ENCODE measurements around the gene CLN5. TPM values are rescaled to one million over a fixed set of nuclear protein-coding genes. Genes with fewer than 3 reads are reported as not detected.

CLN5 gene
- polyA plus RNA-seq, 1 donor from 2014 or later: 25.9 TPM

- Histone ChIP-seq H3K36me3 (ENCODE audit: insufficient read depth, low read length) (peaks cover 30% of the 10 kb centered on the region), H4K20me1 (ENCODE audit: insufficient read depth) (peaks cover 7% of the 10 kb centered on the region), H3K4me3 (ENCODE audit: low read length) (no peak overlapping the region), H3K27me3 (ENCODE audit: insufficient read depth, low read depth, low read length) (no peaks in the 10 kb centered on the region), H2AFZ (ENCODE audit: low read depth, low read length) (no peak overlapping the region), H3K79me2 (replicated peaks; ENCODE audit: insufficient read depth, low read length) (peaks cover 34% of the 10 kb centered on the region), H3K27ac (ENCODE audit: low read length) (no peak overlapping the region), H3K4me2 (ENCODE audit: low read length) (no peak overlapping the region), H3K9me3 (ENCODE audit: low read length) (no peaks in the 10 kb centered on the region), H3F3A (ENCODE audit: insufficient read depth, low read length, poor library complexity, severe bottlenecking) (no peaks in the 10 kb centered on the region), H3K9ac (ENCODE audit: low read length) (no peak overlapping the region), H3K9me2 (ENCODE audit: insufficient read depth, low read length) (no peaks in the 10 kb centered on the region)
- TF ChIP-seq SMC3 (conservative IDR thresholded peaks at IDR 0.05; ENCODE audit: poor library complexity): no peak
- TF ChIP-seq EZH2 (IDR thresholded peaks at IDR 0.05; ENCODE audit: borderline replicate concordance, insufficient read depth, low read length, poor library complexity, severe bottlenecking): no peak
- no peak for TF ChIP-seq TAF1 (IDR thresholded peaks at IDR 0.05; ENCODE audit: low read depth)
- TF ChIP-seq POLR2AphosphoS5 (IDR thresholded peaks at IDR 0.05): no peak
- no peak for TF ChIP-seq RAD21 (conservative IDR thresholded peaks at IDR 0.05)
- TF ChIP-seq REST (IDR thresholded peaks at IDR 0.05; ENCODE audit: borderline replicate concordance): no peak
- no peak for TF ChIP-seq EP300 (conservative IDR thresholded peaks at IDR 0.05; ENCODE audit: poor library complexity, severe bottlenecking)
- no peak for TF ChIP-seq MXI1 (conservative IDR thresholded peaks at IDR 0.05; ENCODE audit: poor library complexity, severe bottlenecking)
- TF ChIP-seq CTCF (IDR thresholded peaks at IDR 0.05; ENCODE audit: poor library complexity, severe bottlenecking): no peak
Observed at GRCh38 chr13:77016888-77017623, 25.2 kb downstream of the CLN5 start.

- TF ChIP-seq EP300 (conservative IDR thresholded peaks at IDR 0.05; ENCODE audit: poor library complexity, severe bottlenecking): no peak
- TF ChIP-seq CTCF (IDR thresholded peaks at IDR 0.05; ENCODE audit: poor library complexity, severe bottlenecking): no peak
- TF ChIP-seq EZH2 (IDR thresholded peaks at IDR 0.05; ENCODE audit: borderline replicate concordance, insufficient read depth, low read length, poor library complexity, severe bottlenecking): no peak
- no peak for TF ChIP-seq POLR2AphosphoS5 (IDR thresholded peaks at IDR 0.05)
- no peak for TF ChIP-seq SMC3 (conservative IDR thresholded peaks at IDR 0.05; ENCODE audit: poor library complexity)
- no peak for TF ChIP-seq RAD21 (conservative IDR thresholded peaks at IDR 0.05)
- TF ChIP-seq REST (IDR thresholded peaks at IDR 0.05; ENCODE audit: borderline replicate concordance): no peak
- TF ChIP-seq MXI1 (conservative IDR thresholded peaks at IDR 0.05; ENCODE audit: poor library complexity, severe bottlenecking): no peak
- no peak for TF ChIP-seq TAF1 (IDR thresholded peaks at IDR 0.05; ENCODE audit: low read depth)
- H3K4me2 ChIP-seq (ENCODE audit: low read length): no peak overlapping the region
- H3K9ac ChIP-seq (ENCODE audit: low read length): no peak overlapping the region
- no peaks in the 10 kb centered on the region for H3K27me3 ChIP-seq (ENCODE audit: insufficient read depth, low read depth, low read length)
- peaks cover 7% of the 10 kb centered on the region for H4K20me1 ChIP-seq (ENCODE audit: insufficient read depth)
- H2AFZ ChIP-seq (ENCODE audit: low read depth, low read length): no peak overlapping the region
- H3K27ac ChIP-seq (ENCODE audit: low read length): no peak overlapping the region
- no peaks in the 10 kb centered on the region for H3K9me3 ChIP-seq (ENCODE audit: low read length)
- H3K79me2 ChIP-seq (replicated peaks; ENCODE audit: insufficient read depth, low read length): peaks cover 54% of the 10 kb centered on the region
- no peak overlapping the region for H3K4me3 ChIP-seq (ENCODE audit: low read length)
- H3K9me2 ChIP-seq (ENCODE audit: insufficient read depth, low read length): no peaks in the 10 kb centered on the region
- H3F3A ChIP-seq (ENCODE audit: insufficient read depth, low read length, poor library complexity, severe bottlenecking): no peaks in the 10 kb centered on the region
- peaks cover 13% of the 10 kb centered on the region for H3K36me3 ChIP-seq (ENCODE audit: insufficient read depth, low read length)
Observed at GRCh38 chr13:77019756-77020155, 27.9 kb downstream of the CLN5 start.
